Effector memory CD4-positive, alpha-beta T cell (primary cell): ENCODE measurements around the gene CARD11.

ENCODE experiments used
- DNase-seq, 3 donors: peaks; one replicate each; pipeline ENCODE4 v3.0.0-alpha.2; 2020
- H3K27ac ChIP-seq: 2 replicates; pipeline ENCODE4 v1.7.0; 2013; ENCODE audit warnings: mild to moderate bottlenecking, low read length, moderate library complexity; ENCODE audit not compliant: insufficient read depth, poor library complexity, severe bottlenecking
- H3K27me3 ChIP-seq: replicated peaks from 2 replicates; pipeline ENCODE4 v1.7.0; 2013; ENCODE audit warnings: mild to moderate bottlenecking, low read length; ENCODE audit not compliant: insufficient read depth, control insufficient read depth, poor library complexity, severe bottlenecking
- H3K36me3 ChIP-seq: 2 replicates; pipeline ENCODE4 v1.7.0; 2013; ENCODE audit warnings: mild to moderate bottlenecking, low read length, moderate library complexity; ENCODE audit not compliant: control insufficient read depth, insufficient read depth
- H3K4me1 ChIP-seq: 2 replicates; pipeline ENCODE4 v1.7.0; 2013; ENCODE audit warnings: low read length, mild to moderate bottlenecking; ENCODE audit not compliant: control insufficient read depth, insufficient read depth, poor library complexity, severe bottlenecking
- H3K4me3 ChIP-seq: 2 replicates; pipeline ENCODE4 v1.7.0; 2013; ENCODE audit warnings: low read length, low read depth, mild to moderate bottlenecking; ENCODE audit not compliant: insufficient read depth, poor library complexity, severe bottlenecking
- H3K9me3 ChIP-seq: 2 replicates; pipeline ENCODE4 v1.7.0; 2013; ENCODE audit warnings: mild to moderate bottlenecking, low read length, moderate library complexity; ENCODE audit not compliant: control insufficient read depth

Gene CARD11

DNA sequence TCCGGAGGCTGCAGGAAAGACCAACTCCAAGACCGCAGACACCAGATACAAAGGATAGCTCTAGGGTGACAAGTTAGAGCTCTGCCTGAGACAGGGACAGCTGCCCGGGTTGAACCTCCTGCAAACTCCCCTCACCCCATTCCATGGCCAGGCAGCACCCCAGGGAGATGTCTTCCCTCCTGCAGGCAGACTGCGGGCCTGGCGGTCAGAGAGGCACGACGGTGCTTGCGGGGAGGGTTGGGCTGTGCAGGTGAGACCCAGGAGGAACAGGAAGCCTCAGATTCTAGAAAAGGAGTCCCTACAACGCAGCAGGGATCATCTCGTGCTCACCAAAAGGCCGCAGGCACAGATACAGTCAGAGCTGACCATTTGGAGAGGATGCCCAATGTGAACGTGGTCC lies 34.6 kb downstream of the CARD11 start:
- Histone ChIP-seq H3K27me3 (no peaks in the 10 kb centered on the region), H3K36me3 (peaks cover 16% of the 10 kb centered on the region), H3K9me3 (no peaks in the 10 kb centered on the region), H3K27ac (no peak overlapping the region), H3K4me3 (no peak overlapping the region), H3K4me1 (peaks cover 15% of the 10 kb centered on the region)
- no peak for DNase-seq

DNA sequence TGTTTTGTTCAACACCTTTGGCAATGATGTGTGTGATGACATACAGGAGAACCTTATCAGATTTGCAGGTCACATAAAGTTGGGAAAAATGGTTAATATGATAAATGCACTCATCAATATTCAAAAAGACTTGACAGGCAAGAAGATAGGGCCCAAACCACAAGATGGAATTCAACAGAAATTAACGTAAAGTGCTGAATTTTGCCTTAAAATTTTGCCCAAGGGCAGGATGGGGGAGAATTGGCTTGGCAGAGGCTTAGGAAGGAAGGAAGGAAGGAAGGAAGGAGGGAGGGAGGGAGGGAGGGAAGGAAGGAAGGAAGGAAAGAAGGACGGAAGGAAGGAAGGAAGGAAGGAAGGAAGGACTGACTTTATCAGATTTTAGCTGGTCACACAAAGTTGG lies 35.3 kb downstream of the CARD11 start:
- no peak for DNase-seq
- Histone ChIP-seq H3K36me3 (peaks cover 14% of the 10 kb centered on the region), H3K27ac (no peak overlapping the region), H3K4me3 (no peak overlapping the region), H3K4me1 (peaks cover 15% of the 10 kb centered on the region), H3K9me3 (no peaks in the 10 kb centered on the region), H3K27me3 (no peaks in the 10 kb centered on the region)

DNA sequence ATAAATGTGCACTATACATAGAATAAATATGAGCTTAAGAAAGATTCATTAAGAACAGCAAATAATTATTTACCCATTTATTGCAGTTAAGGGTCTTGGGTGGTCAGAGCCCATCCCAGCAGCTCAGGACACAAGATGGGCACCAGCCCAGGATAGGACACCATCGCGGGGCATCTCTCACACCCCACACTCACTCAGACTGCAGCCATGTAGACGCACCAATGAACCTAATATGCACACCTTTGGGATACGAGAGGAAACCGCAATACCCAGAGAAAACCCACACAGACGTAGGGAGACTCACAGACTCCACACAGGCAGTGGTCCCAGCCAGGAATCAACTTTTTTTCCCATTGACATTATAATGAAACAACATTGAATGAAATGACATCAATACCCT lies 36.0 kb downstream of the CARD11 start:
- H3K27ac ChIP-seq = no peak overlapping the region
- no peak for DNase-seq
- no peaks in the 10 kb centered on the region for H3K9me3 ChIP-seq
- H3K27me3 ChIP-seq = no peaks in the 10 kb centered on the region
- H3K4me1 ChIP-seq = peaks cover 15% of the 10 kb centered on the region
- H3K36me3 ChIP-seq = peaks cover 14% of the 10 kb centered on the region
- H3K4me3 ChIP-seq = no peak overlapping the region

DNA sequence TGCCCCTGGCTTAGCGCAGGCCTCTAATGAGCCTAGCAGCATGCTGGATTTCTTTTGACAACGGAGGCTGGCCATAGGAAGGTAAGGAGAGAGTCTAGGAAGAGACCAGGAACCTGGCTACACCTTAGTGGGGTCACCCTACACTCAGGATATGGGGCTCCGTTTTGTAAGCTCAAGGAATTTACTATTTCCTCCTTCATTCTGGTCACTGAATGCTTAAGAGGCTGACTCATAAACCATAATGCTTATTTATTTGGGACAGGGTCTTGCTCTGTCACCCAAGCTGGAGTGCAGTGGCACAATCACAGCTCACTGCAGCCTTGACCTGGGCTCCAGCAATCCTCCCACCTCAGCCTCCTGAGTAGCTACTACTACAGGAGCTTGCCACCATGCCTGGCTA lies 38.4 kb downstream of the CARD11 start:
- no peak for DNase-seq
- peaks cover 10% of the 10 kb centered on the region for H3K4me1 ChIP-seq
- no peaks in the 10 kb centered on the region for H3K27me3 ChIP-seq
- H3K27ac ChIP-seq = no peak overlapping the region
- no peak overlapping the region for H3K4me3 ChIP-seq
- H3K9me3 ChIP-seq = no peaks in the 10 kb centered on the region
- H3K36me3 ChIP-seq = peaks cover 14% of the 10 kb centered on the region

DNA sequence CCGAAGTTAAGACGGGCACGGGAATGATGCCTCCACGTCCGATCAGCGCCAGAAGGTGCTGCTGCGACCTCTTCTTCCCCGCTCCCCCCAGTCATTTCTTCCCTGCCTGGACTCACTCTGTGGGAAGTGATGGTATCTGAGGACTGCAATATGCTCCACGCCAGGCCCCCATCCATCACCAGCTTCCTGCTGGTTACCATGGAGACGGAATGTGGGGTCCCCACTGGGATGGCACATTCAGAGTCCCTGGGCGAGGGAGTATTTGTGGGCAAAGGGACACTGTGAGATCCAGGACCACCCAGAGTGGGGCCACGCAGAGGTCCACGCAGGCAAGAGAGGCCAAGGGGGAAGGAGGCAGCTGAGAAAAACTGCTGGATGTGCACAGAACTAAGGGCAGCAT lies 39.7 kb downstream of the CARD11 start:
- no peak overlapping the region for H3K27ac ChIP-seq
- no peaks in the 10 kb centered on the region for H3K27me3 ChIP-seq
- H3K4me1 ChIP-seq = peaks cover 7% of the 10 kb centered on the region
- no peaks in the 10 kb centered on the region for H3K9me3 ChIP-seq
- peaks cover 15% of the 10 kb centered on the region for H3K36me3 ChIP-seq
- DNase-seq = no peak
- H3K4me3 ChIP-seq = no peak overlapping the region

DNA sequence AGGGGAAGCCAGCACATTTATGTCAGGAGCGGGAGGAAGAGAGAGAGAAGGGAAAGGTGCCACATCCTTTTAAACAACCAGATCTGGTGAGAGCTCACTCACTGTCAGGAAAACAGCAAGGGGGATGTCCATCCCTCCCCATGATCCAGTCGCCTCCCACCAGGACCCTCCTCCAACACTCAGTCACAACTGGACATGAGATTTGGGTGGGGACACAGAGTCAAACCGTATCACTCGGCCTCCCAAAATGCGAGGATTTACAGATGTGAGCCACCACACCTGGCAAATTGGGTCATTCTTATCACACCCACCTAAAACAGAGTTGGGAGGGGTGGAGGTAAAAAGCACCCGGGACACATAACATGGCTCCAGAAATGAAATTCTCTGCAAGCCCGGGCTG lies 41.0 kb downstream of the CARD11 start:
- H3K27ac ChIP-seq = no peak overlapping the region
- peaks cover 21% of the 10 kb centered on the region for H3K36me3 ChIP-seq
- H3K4me1 ChIP-seq = peaks cover 7% of the 10 kb centered on the region
- no peak for DNase-seq
- no peaks in the 10 kb centered on the region for H3K27me3 ChIP-seq
- H3K9me3 ChIP-seq = no peaks in the 10 kb centered on the region
- H3K4me3 ChIP-seq = no peak overlapping the region

DNA sequence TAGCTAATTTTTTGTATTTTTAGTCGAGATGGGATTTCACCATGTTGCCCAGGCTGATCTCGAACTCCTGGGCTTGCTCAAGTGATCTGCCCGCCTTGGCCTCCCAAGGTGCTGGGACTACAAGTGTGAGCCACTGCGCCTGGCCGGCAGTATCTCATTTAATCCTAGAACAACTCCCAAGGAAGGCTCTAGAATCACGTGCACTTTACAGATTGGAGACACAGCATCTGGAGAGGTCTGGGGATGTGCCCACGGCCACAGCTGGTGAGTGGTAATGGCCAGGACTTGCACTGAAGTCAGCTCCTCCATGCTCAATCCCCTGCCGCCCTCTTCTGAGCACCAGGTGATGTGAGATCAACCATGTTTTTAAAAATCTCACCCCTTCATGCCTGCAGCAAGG lies 43.1 kb downstream of the CARD11 start:
- no peak overlapping the region for H3K4me3 ChIP-seq
- H3K27me3 ChIP-seq = no peaks in the 10 kb centered on the region
- H3K27ac ChIP-seq = no peak overlapping the region
- H3K36me3 ChIP-seq = peaks cover 25% of the 10 kb centered on the region
- H3K4me1 ChIP-seq = no peaks in the 10 kb centered on the region
- H3K9me3 ChIP-seq = no peaks in the 10 kb centered on the region
- DNase-seq = no peak

DNA sequence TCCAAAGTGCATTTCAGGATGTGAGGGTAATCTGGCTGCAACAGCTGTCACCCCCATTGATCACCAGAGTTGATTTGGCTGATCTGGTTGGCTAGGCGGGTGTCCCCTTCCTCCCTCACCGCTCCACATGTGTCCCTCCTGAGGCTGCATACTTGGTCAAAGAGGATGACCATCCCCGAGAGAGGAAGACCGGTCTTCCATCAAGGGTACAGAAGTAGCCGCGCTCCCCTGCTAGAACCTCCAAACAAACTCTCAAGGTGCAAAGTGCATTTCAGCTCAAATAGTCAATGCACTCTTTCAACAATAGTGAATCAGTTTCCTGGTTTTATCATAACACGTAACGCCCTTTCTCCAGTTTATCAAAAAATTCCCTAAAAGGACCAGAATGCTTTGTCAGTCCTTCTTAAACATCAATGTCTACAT lies 44.6 kb downstream of the CARD11 start:
- Histone ChIP-seq H3K27me3 (no peaks in the 10 kb centered on the region), H3K4me3 (no peak overlapping the region), H3K4me1 (no peaks in the 10 kb centered on the region), H3K36me3 (peaks cover 37% of the 10 kb centered on the region), H3K27ac (no peak overlapping the region), H3K9me3 (no peaks in the 10 kb centered on the region)
- no peak for DNase-seq

DNA sequence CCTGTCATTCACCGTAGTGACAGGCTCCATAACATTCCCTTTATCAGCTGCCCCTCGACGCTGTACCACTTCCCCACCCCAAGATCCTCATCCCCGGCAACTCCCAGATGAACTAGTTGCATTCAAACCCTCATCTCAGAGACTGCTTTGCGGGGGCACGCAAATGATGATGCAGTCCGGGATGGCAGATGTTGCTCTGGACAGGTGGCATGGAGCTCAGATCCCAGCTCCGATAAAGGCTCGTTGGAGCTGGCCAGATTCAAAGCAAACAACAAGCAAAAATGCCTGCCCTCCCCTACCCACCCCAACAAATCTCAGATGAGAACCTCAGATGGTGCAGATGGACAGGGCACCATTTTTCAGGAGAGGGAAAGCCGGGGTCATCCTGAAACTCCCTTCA lies 46.7 kb downstream of the CARD11 start:
- Histone ChIP-seq H3K36me3 (peaks cover 44% of the 10 kb centered on the region), H3K4me3 (no peak overlapping the region), H3K27me3 (no peaks in the 10 kb centered on the region), H3K27ac (no peak overlapping the region), H3K4me1 (no peaks in the 10 kb centered on the region), H3K9me3 (no peaks in the 10 kb centered on the region)
- DNase-seq = no peak

DNA sequence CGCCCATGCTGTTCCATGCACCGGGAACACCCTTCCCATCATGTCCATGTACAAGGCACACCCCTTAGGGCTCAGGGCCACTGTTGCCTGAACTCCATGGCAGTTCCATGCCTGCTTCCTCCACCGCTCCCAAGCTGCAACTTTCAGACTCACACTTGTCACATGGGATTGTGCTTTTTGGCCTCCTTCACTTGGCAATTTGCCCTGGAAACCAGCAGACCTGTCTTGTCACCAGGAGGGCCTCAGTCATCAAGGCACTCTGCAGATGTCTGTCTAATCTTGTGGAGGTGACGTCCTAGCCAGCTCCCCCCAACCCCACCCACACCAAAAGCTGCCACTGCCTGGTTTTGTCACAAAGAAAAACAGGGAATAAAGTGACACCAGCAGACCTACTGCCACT lies 47.5 kb downstream of the CARD11 start:
- Histone ChIP-seq H3K27ac (no peak overlapping the region), H3K36me3 (peaks cover 44% of the 10 kb centered on the region), H3K4me1 (no peaks in the 10 kb centered on the region), H3K27me3 (no peaks in the 10 kb centered on the region), H3K9me3 (no peaks in the 10 kb centered on the region), H3K4me3 (no peak overlapping the region)
- no peak for DNase-seq

DNA sequence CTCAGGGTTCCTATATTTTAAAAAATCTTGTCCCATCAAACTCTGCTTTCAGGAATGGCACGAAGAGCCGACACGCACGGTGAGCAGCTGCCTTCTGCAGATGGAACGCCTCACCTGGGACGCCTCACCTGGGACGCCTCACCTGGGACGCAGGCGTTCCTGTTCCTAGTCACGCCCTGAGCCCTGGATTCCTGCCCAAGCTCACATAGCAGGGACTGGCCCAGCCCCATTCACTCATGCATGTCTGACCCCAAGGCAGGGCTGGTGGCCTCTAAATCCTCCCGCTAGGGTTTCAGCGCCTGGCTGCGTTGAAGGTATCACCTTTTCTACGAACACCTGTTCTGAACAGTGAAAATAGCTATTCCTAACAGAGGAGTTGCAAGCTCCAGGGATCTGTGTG lies 49.8 kb downstream of the CARD11 start:
- H3K27ac ChIP-seq = no peak overlapping the region
- peaks cover 47% of the 10 kb centered on the region for H3K36me3 ChIP-seq
- no peaks in the 10 kb centered on the region for H3K9me3 ChIP-seq
- no peak for DNase-seq
- H3K4me1 ChIP-seq = no peaks in the 10 kb centered on the region
- no peak overlapping the region for H3K4me3 ChIP-seq
- no peaks in the 10 kb centered on the region for H3K27me3 ChIP-seq
